GM19324 (cell line): Measurements from ENCODE around the gene GABBR2.
"Not testable (repeated sequence)": the region's sequence is repeated elsewhere in the genome, so short reads cannot be mapped to it uniquely, and the experiment has no call there.

ENCODE experiments used
- ATAC-seq: cut with Tn5 transposase; IDR thresholded peaks from one replicate; pipeline ENCODE4 v1.9.1; 2021; ENCODE audit warnings: mild to moderate bottlenecking, moderate library complexity; ENCODE audit not compliant: unreplicated experiment, low FRiP score

The GABBR2 gene

GRCh38 chr9:98688710-98689495 is 19.8 kb downstream of the GABBR2 start:
- ATAC-seq, result no peak

GRCh38 chr9:98687911-98688310 is 20.8 kb downstream of the GABBR2 start:
- no peak for ATAC-seq

GRCh38 chr9:98686961-98687855 is 21.5 kb downstream of the GABBR2 start:
- ATAC-seq, result no peak

- ATAC-seq, result not testable (repeated sequence)
These were observed 23.9 kb downstream of the GABBR2 start for GRCh38 chr9:98684816-98685215.

GRCh38 chr9:98678244-98678842 is 30.4 kb downstream of the GABBR2 start:
- ATAC-seq, result no peak

- no peak for ATAC-seq
These were observed 35.1 kb downstream of the GABBR2 start for GRCh38 chr9:98673681-98674080.

- no peak for ATAC-seq
These were observed 41.6 kb downstream of the GABBR2 start for GRCh38 chr9:98667005-98667640.

GRCh38 chr9:98665501-98665900 is 43.2 kb downstream of the GABBR2 start:
- ATAC-seq, result no peak

GRCh38 chr9:98660541-98660940 is 48.2 kb downstream of the GABBR2 start:
- ATAC-seq, result no peak

GRCh38 chr9:98658951-98659351 is 49.8 kb downstream of the GABBR2 start:
- ATAC-seq, result no peak

- ATAC-seq, result no peak
These were observed 50.8 kb downstream of the GABBR2 start for GRCh38 chr9:98657897-98658296.

GRCh38 chr9:98656511-98656910 is 52.2 kb downstream of the GABBR2 start:
- no peak for ATAC-seq

- ATAC-seq, result not testable (repeated sequence)
These were observed 53.3 kb downstream of the GABBR2 start for GRCh38 chr9:98655428-98655827.

- ATAC-seq, result no peak
These were observed 54.5 kb downstream of the GABBR2 start for GRCh38 chr9:98654247-98654646.

GRCh38 chr9:98652741-98653140 is 56.0 kb downstream of the GABBR2 start:
- ATAC-seq, result no peak

GRCh38 chr9:98652302-98652701 is 56.4 kb downstream of the GABBR2 start:
- ATAC-seq, result no peak

- no peak for ATAC-seq
These were observed 61.5 kb downstream of the GABBR2 start for GRCh38 chr9:98647236-98647635.

GRCh38 chr9:98644011-98644410 is 64.7 kb downstream of the GABBR2 start:
- ATAC-seq, result no peak

GRCh38 chr9:98642661-98643312 is 65.9 kb downstream of the GABBR2 start:
- no peak for ATAC-seq

GRCh38 chr9:98641695-98642094 is 67.0 kb downstream of the GABBR2 start:
- ATAC-seq, result no peak
